HUES48 (cell line): ENCODE data around the gene PTEN.

Source experiments
- H3K27ac ChIP-seq: one replicate; pipeline ENCODE4 v1.7.0; 2013; ENCODE audit warnings: low read depth, low read length, inconsistent platforms
- H3K27me3 ChIP-seq: 2 replicates; pipeline ENCODE4 v1.6.1; 2013; ENCODE audit warnings: mild to moderate bottlenecking, low read length; ENCODE audit not compliant: control insufficient read depth, insufficient read depth
- H3K36me3 ChIP-seq: 2 replicates; pipeline ENCODE4 v1.6.1; 2013; ENCODE audit warnings: low read length; ENCODE audit not compliant: control insufficient read depth, insufficient read depth
- H3K4me1 ChIP-seq: 2 replicates; pipeline ENCODE4 v1.6.1; 2013; ENCODE audit warnings: mild to moderate bottlenecking, low read length; ENCODE audit not compliant: control insufficient read depth, insufficient read depth
- H3K4me3 ChIP-seq: 2 replicates; pipeline ENCODE4 v1.5.1; 2013; ENCODE audit warnings: mild to moderate bottlenecking, low read depth, low read length
- H3K9ac ChIP-seq: 2 replicates; pipeline ENCODE4 v1.6.1; 2013; ENCODE audit warnings: mild to moderate bottlenecking, low read depth, low read length, moderate library complexity
- H3K9me3 ChIP-seq: 2 replicates; pipeline ENCODE4 v1.6.1; 2013; ENCODE audit warnings: low read length; ENCODE audit not compliant: control insufficient read depth, insufficient read depth

PTEN gene

GRCh38 chr10:87829986-87830729 lies 33.3 kb upstream of the PTEN start:
- Histone ChIP-seq H3K4me3 (no peak overlapping the region), H3K36me3 (no peaks in the 10 kb centered on the region), H3K27ac (no peak overlapping the region), H3K27me3 (no peaks in the 10 kb centered on the region), H3K4me1 (no peaks in the 10 kb centered on the region), H3K9me3 (no peaks in the 10 kb centered on the region), H3K9ac (no peak overlapping the region)

DNA sequence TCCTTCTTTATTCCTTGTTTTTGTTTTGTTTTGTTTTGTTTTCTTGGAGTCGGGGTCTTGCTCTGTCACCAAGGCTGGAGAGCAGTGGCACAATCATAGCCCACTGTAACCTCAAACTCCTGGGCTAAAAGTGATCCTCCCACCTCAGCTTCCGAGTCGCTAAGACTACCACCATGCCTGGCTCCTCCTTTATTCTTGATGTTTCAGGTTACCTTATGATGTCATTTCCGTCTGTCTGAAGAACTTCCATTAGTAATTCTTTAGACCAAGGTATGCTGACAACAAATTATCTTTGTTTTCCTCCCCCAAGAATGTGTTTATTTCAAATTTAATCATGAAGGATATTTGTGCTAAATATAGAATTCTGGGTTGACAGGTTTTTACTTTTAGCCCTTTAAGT lies 27.3 kb upstream of the PTEN start:
- no peak overlapping the region for H3K4me3 ChIP-seq
- H3K4me1 ChIP-seq: no peaks in the 10 kb centered on the region
- H3K36me3 ChIP-seq: no peaks in the 10 kb centered on the region
- no peak overlapping the region for H3K9ac ChIP-seq
- H3K9me3 ChIP-seq: no peaks in the 10 kb centered on the region
- no peaks in the 10 kb centered on the region for H3K27me3 ChIP-seq
- no peak overlapping the region for H3K27ac ChIP-seq

- Histone ChIP-seq H3K4me3 (no peak overlapping the region), H3K36me3 (no peaks in the 10 kb centered on the region), H3K9ac (no peak overlapping the region), H3K27me3 (no peaks in the 10 kb centered on the region), H3K4me1 (no peaks in the 10 kb centered on the region), H3K27ac (no peak overlapping the region), H3K9me3 (no peaks in the 10 kb centered on the region)
Observed at GRCh38 chr10:87837445-87837844, 26.0 kb upstream of the PTEN start.

DNA sequence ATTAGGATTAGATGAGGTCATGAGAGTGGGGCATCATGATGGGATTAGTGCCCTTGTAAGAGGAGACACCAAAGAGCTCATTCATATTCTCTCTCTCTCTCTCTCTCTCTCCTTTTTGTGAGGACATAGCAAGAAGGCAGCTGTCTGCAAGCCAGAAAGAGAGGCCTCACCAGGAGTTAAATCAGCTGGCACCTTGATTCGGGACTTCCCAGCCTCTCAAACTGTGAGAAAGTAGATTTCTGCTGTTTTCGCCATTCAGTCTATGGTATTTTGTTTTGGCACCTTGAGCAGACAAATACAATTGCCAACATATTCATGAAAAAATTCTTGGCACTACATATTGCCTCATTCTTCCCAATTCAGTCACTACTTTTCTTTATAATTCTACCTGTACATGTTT lies 24.8 kb upstream of the PTEN start:
- H3K4me1 ChIP-seq: no peaks in the 10 kb centered on the region; the same call in 1 of the 2 replicates
- H3K36me3 ChIP-seq: no peaks in the 10 kb centered on the region
- no peak overlapping the region for H3K4me3 ChIP-seq
- no peaks in the 10 kb centered on the region for H3K9me3 ChIP-seq
- H3K27ac ChIP-seq: no peak overlapping the region
- no peak overlapping the region for H3K9ac ChIP-seq
- no peaks in the 10 kb centered on the region for H3K27me3 ChIP-seq

GRCh38 chr10:87841186-87841585 lies 22.2 kb upstream of the PTEN start:
- Histone ChIP-seq H3K4me1 (no peaks in the 10 kb centered on the region; the same call in 1 of the 2 replicates), H3K27ac (no peak overlapping the region), H3K27me3 (no peaks in the 10 kb centered on the region), H3K4me3 (no peak overlapping the region), H3K36me3 (no peaks in the 10 kb centered on the region), H3K9ac (no peak overlapping the region), H3K9me3 (no peaks in the 10 kb centered on the region)

DNA sequence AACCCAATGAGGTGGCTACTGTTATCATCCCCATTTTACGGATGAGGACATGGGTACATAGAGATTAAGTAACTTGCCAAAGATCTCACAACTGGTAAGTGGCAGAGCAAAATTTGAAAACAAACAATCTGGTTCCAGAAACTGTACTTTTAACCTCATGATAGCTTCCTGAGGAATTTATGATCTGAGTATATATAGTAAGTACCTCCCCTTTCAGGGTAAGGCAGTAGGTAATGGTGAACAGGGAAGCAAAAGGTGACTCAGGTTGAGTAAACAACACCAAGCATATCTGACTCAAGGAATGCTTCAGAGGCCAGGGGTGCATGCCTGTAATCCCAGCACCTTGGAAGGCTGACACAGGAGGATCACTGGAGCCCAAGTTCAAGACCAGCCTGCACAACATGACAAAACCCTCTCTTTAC lies 21.2 kb upstream of the PTEN start:
- H3K4me3 ChIP-seq: no peak overlapping the region

DNA sequence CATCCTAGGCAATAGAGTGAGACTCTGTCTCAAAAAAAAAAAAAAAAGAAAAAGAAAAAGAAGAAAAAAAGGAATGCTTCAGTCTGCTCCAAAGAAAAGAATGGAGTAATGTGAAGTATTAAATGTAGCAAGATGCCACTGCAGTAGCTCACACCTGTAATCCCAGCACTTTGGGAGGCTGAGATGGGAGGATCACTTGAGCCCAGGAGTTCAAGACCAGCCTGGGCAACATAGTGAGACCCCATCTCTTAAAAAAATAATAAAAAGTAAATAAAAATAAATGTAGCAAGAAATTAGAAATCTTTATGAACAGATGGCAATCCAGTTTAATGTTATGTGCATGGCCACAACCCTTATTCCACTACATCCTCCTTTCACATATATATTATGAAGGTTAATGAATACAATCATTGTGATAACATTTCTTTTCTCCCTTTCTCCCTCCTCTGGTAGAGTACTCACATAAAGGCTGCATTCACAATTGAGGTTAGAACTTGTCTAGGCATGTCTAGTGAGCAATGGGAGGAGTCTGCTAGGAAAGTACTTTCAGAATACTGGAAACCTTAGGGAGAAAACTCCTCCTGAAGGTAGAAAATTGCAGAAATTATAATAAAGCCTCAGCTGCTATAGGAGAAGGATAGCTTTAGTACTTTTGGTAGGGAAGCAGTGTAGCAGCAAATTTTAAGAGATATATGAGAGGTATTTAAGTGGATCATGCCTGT lies 20.5 kb upstream of the PTEN start:
- H3K9me3 ChIP-seq: no peaks in the 10 kb centered on the region
- no peak overlapping the region for H3K27ac ChIP-seq
- no peak overlapping the region for H3K9ac ChIP-seq
- H3K4me1 ChIP-seq: no peaks in the 10 kb centered on the region; the same call in 1 of the 2 replicates
- no peaks in the 10 kb centered on the region for H3K36me3 ChIP-seq
- H3K4me3 ChIP-seq: no peak overlapping the region
- no peaks in the 10 kb centered on the region for H3K27me3 ChIP-seq

More for the DNA sequence above, 21.2 kb upstream of the PTEN start:
- Histone ChIP-seq H3K4me1 (no peaks in the 10 kb centered on the region; the same call in 1 of the 2 replicates), H3K36me3 (no peaks in the 10 kb centered on the region), H3K9me3 (no peaks in the 10 kb centered on the region), H3K9ac (no peak overlapping the region), H3K27me3 (no peaks in the 10 kb centered on the region), H3K27ac (no peak overlapping the region)

DNA sequence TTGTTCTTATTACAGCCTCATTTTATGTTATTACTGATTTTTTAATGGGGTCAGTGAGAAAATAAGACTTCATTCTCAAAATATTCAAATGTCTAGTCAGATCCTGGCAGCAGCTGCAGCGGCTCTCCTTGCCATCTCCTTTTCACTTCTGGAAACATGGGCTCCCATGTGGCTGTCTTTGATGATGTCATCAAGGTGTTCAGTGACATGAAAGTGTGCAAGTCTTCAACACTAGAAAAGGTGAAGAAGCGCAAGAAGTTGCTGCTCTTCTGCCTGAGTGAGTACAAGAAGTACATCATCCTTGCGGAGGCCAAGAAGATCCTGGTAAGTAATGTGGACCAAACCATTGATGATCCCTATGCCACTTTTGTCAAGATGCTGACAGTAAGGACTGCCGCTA lies 19.7 kb upstream of the PTEN start:
- Histone ChIP-seq H3K9ac (no peak overlapping the region), H3K27ac (no peak overlapping the region), H3K4me1 (no peaks in the 10 kb centered on the region; the same call in 1 of the 2 replicates), H3K27me3 (no peaks in the 10 kb centered on the region), H3K9me3 (no peaks in the 10 kb centered on the region), H3K4me3 (no peak overlapping the region), H3K36me3 (no peaks in the 10 kb centered on the region)

DNA sequence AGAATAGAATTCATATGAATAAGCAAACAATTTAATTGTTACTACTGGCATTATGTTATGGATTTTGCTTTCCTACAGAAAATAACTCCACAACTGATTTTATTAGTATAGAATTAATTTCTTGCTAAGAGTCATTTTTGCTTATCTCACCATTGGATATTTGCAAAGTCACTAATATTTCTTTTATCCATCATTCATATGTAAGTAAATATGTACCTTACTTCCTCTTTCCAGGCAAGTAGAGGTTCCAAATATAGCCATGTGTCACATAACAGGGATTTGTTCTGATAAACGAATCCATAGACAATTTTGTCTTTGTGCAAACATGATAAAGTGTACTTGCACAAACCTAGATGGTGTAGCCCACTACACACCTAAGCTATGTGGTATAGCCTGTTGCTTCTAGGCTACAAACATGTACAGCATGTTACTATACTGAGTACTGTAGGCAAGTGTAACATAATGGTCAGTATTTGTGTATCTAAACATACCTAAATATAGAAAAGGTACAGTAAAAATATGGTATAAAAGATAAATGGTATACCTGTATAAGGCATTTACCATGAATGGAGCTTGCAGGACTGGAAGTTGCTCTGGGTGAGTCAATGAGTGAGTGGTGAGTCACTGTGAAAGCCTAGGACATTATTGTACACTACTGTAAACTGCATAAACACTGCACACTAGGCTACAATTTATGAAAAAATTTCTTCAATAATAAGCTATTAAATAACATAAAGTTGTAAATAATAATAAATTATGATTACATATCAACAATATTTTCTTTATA lies 18.4 kb upstream of the PTEN start:
- Histone ChIP-seq H3K27me3 (no peaks in the 10 kb centered on the region), H3K9ac (no peak overlapping the region), H3K9me3 (no peaks in the 10 kb centered on the region), H3K36me3 (no peaks in the 10 kb centered on the region), H3K27ac (no peak overlapping the region), H3K4me1 (no peaks in the 10 kb centered on the region; the same call in 1 of the 2 replicates), H3K4me3 (no peak overlapping the region)

DNA sequence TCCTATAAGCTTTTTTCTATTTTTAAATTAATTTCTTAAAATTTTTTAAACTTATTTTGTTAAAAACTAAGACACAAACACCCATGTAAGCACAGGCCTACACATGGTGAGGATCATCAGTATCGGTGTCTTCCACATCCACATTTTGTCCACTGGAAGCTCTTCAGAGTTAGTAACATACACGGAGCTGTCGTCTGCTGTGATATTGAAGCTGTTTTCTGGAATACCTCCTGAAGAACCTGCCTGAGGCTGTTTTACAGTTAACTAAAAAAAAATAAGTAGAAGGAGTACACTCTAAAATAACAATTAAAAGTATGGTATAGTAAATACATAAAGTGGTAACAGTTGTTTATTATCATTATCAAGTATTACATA lies 17.8 kb upstream of the PTEN start:
- Histone ChIP-seq H3K36me3 (no peaks in the 10 kb centered on the region), H3K27me3 (no peaks in the 10 kb centered on the region), H3K4me3 (no peak overlapping the region), H3K9ac (no peak overlapping the region), H3K4me1 (peaks cover 5% of the 10 kb centered on the region), H3K9me3 (no peaks in the 10 kb centered on the region), H3K27ac (no peak overlapping the region)

DNA sequence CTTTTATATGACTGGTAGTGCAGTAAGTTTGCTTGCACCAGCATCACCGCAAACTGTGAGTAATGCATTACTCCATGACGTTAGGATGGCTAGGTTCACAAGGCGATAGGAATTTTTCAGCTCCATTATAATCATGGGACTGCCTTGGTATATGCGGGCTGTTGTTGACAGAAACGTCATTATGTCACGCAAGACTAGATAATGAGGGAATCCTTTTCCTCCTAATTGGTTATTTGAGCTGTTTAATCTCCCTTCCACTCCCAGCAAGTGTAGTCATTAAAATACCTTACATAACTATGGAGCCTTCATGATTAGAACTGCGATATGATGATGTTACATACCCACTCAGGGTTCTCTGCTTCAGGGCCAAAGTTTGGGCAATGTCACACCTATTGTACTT lies 17.4 kb upstream of the PTEN start:
- H3K27ac ChIP-seq: no peak overlapping the region
- no peak overlapping the region for H3K4me3 ChIP-seq
- H3K36me3 ChIP-seq: no peaks in the 10 kb centered on the region
- H3K4me1 ChIP-seq: peaks cover 9% of the 10 kb centered on the region
- H3K27me3 ChIP-seq: no peaks in the 10 kb centered on the region
- no peak overlapping the region for H3K9ac ChIP-seq
- no peaks in the 10 kb centered on the region for H3K9me3 ChIP-seq
